Common myeloid progenitor, CD34-positive (primary cell): ENCODE data around the gene HDGFL3.
A peak's percentile ranks its signal among the peaks of the same experiment; 100 is the strongest.

ENCODE experiments used
- CTCF ChIA-PET: fragments of 350-600 bp; sonication (Branson Sonifier 250); formaldehyde crosslinking; loops from one replicate; lab custom pipeline; 2021; ENCODE audit warnings: antibody characterized with exemption; lab: Charles Lee
- POLR2A ChIA-PET: fragments of 350-600 bp; sonication (Branson Sonifier 250); formaldehyde crosslinking; loops from one replicate; lab custom pipeline; 2021; ENCODE audit warnings: antibody characterized with exemption; lab: Charles Lee
- DNase-seq, 3 donors: peaks; one replicate each; pipeline versions ENCODE4 v3.0.0 to v3.0.0-alpha.2; 2013
- H3K27ac ChIP-seq, 2 experiments: 1 replicate in 1 of 2; 2 replicates in 1 of 2; pipeline ENCODE4 v1.7.0; 2013; ENCODE audit warnings: inconsistent platforms in 2 of 2, low read length in 2 of 2, mild to moderate bottlenecking in 2 of 2, low read depth in 1 of 2, moderate library complexity in 1 of 2; ENCODE audit not compliant: severe bottlenecking in 2 of 2, insufficient read depth in 1 of 2, poor library complexity in 1 of 2
- H3K27me3 ChIP-seq, 5 experiments: replicated peaks in 2 of 5; 1 replicate in 3 of 5; 2 replicates in 2 of 5; pipeline versions ENCODE4 v1.6.1 to v1.7.0; 2013; ENCODE audit warnings: low read length in 4 of 5, mild to moderate bottlenecking in 2 of 5, moderate library complexity in 2 of 5, inconsistent platforms in 1 of 5; ENCODE audit not compliant: insufficient read depth in 5 of 5, control insufficient read depth in 4 of 5
- H3K36me3 ChIP-seq, 4 experiments: 1 replicate in 2 of 4; 2 replicates in 2 of 4; pipeline versions ENCODE4 v1.6.1 to v1.7.0; 2013; ENCODE audit warnings: low read length in 3 of 4, control low read depth in 1 of 4, mild to moderate bottlenecking in 1 of 4; ENCODE audit not compliant: control insufficient read depth in 4 of 4, insufficient read depth in 4 of 4
- H3K4me1 ChIP-seq, 4 experiments: 1 replicate in 3 of 4; 2 replicates in 1 of 4; pipeline versions ENCODE4 v1.6.1 to v1.7.1; 2013; ENCODE audit warnings: low read length in 3 of 4, mild to moderate bottlenecking in 3 of 4, control low read depth in 1 of 4, inconsistent platforms in 1 of 4, moderate library complexity in 1 of 4; ENCODE audit not compliant: control insufficient read depth in 4 of 4, insufficient read depth in 4 of 4; ENCODE audit errors: control extremely low read depth in 1 of 4
- H3K4me3 ChIP-seq, 7 experiments: 1 replicate in 4 of 7; 2 replicates in 3 of 7; pipeline versions ENCODE4 v1.5.1 to v1.7.0; 2013; ENCODE audit warnings: mild to moderate bottlenecking in 7 of 7, low read length in 6 of 7, moderate library complexity in 6 of 7, inconsistent platforms in 2 of 7, low read depth in 2 of 7, control low read depth in 1 of 7; ENCODE audit not compliant: insufficient read depth in 4 of 7, control insufficient read depth in 1 of 7; ENCODE audit errors: extremely low read depth in 1 of 7
- H3K9me3 ChIP-seq, 5 experiments: 1 replicate in 4 of 5; 2 replicates in 1 of 5; pipeline versions ENCODE4 v1.6.1 to v1.7.1; 2013; ENCODE audit warnings: low read length in 4 of 5, mild to moderate bottlenecking in 2 of 5, inconsistent platforms in 1 of 5, low read depth in 1 of 5, moderate library complexity in 1 of 5; ENCODE audit not compliant: control insufficient read depth in 4 of 5, insufficient read depth in 2 of 5; ENCODE audit errors: control extremely low read depth in 1 of 5
- WGBS: methylation state at CpG from one replicate; pipeline ENCODE4 v1.1.5; 2013; ENCODE audit not compliant: insufficient coverage; 5-methylcytosine and 5-hydroxymethylcytosine counted together

HDGFL3 gene

GRCh38 chr15:83166218-83166617 lies 41.4 kb downstream of the HDGFL3 start:
- POLR2A ChIA-PET: no interaction called here
- peaks cover 0 to 42% (median 10%) of the 10 kb centered on the region in 5 experiments for H3K9me3 ChIP-seq
- WGBS: 80% methylated on average over 1 of the region's 3 CpGs
- peaks cover 0 to 17% (median 0%) of the 10 kb centered on the region in 4 experiments for H3K4me1 ChIP-seq
- DNase-seq: peak; percentile 5 to 34 (median 22)
- no peak overlapping the region for H3K4me3 ChIP-seq
- CTCF ChIA-PET: no interaction called here
- no peak overlapping the region for H3K27ac ChIP-seq
- H3K27me3 ChIP-seq: no peaks in the 10 kb centered on the region
- peaks cover 0 to 13% (median 4%) of the 10 kb centered on the region in 4 experiments for H3K36me3 ChIP-seq

GRCh38 chr15:83164771-83165404 lies 42.7 kb downstream of the HDGFL3 start:
- Histone ChIP-seq H3K4me1 (peaks cover 0 to 17% (median 0%) of the 10 kb centered on the region in 4 experiments), H3K9me3 (peaks cover 0 to 35% (median 10%) of the 10 kb centered on the region in 5 experiments), H3K27ac (no peak overlapping the region), H3K4me3 (peak overlapping the region in 1 of 7 experiments; percentile 32), H3K27me3 (no peaks in the 10 kb centered on the region), H3K36me3 (peaks cover 0 to 14% (median 8%) of the 10 kb centered on the region in 4 experiments)
- POLR2A ChIA-PET: no interaction called here
- CTCF ChIA-PET: no interaction called here
- 95% methylated on average over 2 of the region's 4 CpGs for WGBS
- DNase-seq: no peak

- ChIA-PET POLR2A (no interaction called here), CTCF (no interaction called here)
- Histone ChIP-seq H3K27ac (no peak overlapping the region), H3K4me3 (no peak overlapping the region), H3K4me1 (peaks cover 0 to 17% (median 0%) of the 10 kb centered on the region in 4 experiments), H3K36me3 (peaks cover 0 to 18% (median 8%) of the 10 kb centered on the region in 4 experiments), H3K27me3 (no peaks in the 10 kb centered on the region), H3K9me3 (peaks cover 0 to 34% (median 10%) of the 10 kb centered on the region in 5 experiments)
- no CpG with 5 or more reads among the region's 1 CpG for WGBS
- DNase-seq: no peak
Observed at GRCh38 chr15:83164111-83164770, 43.4 kb downstream of the HDGFL3 start.

- POLR2A ChIA-PET: interaction anchor here (0.6 kb wide), 1 partner anchor 106 kb away, joined by 3 read pairs; no protein-coding TSS in a partner anchor
- DNase-seq: no peak
- Histone ChIP-seq H3K4me3 (no peak overlapping the region), H3K4me1 (peaks cover 0 to 17% (median 0%) of the 10 kb centered on the region in 4 experiments), H3K27me3 (no peaks in the 10 kb centered on the region), H3K27ac (no peak overlapping the region), H3K9me3 (peaks cover 0 to 29% (median 9%) of the 10 kb centered on the region in 5 experiments), H3K36me3 (peaks cover 0 to 21% (median 8%) of the 10 kb centered on the region in 4 experiments)
- CTCF ChIA-PET: no interaction called here
- 100% methylated on average over 2 of the region's 4 CpGs for WGBS
Observed at GRCh38 chr15:83163032-83163431, 44.6 kb downstream of the HDGFL3 start.

GRCh38 chr15:83160741-83161140 lies 46.9 kb downstream of the HDGFL3 start:
- no peak for DNase-seq
- peaks cover 10 to 34% (median 16%) of the 10 kb centered on the region in 4 experiments for H3K36me3 ChIP-seq
- no peaks in the 10 kb centered on the region for H3K27me3 ChIP-seq
- ChIA-PET CTCF (interaction anchor here (1.5 kb wide), 1 partner anchor 25 kb away, joined by 4 read pairs; no protein-coding TSS in a partner anchor), POLR2A (no interaction called here)
- H3K27ac ChIP-seq: no peak overlapping the region
- peaks cover 0 to 13% (median 5%) of the 10 kb centered on the region in 5 experiments for H3K9me3 ChIP-seq
- WGBS: 100% methylated on average over 3 of the region's 3 CpGs
- peaks cover 0 to 17% (median 0%) of the 10 kb centered on the region in 4 experiments for H3K4me1 ChIP-seq
- H3K4me3 ChIP-seq: no peak overlapping the region

GRCh38 chr15:83158393-83158792 lies 49.2 kb downstream of the HDGFL3 start:
- POLR2A ChIA-PET: no interaction called here
- Histone ChIP-seq H3K9me3 (no peaks in the 10 kb centered on the region), H3K27ac (no peak overlapping the region), H3K4me1 (peaks cover 0 to 7% (median 0%) of the 10 kb centered on the region in 4 experiments), H3K4me3 (no peak overlapping the region), H3K27me3 (no peaks in the 10 kb centered on the region), H3K36me3 (peaks cover 10 to 33% (median 14%) of the 10 kb centered on the region in 4 experiments)
- CTCF ChIA-PET: no interaction called here
- no peak for DNase-seq
- no CpG with 5 or more reads among the region's 1 CpG for WGBS

GRCh38 chr15:83155942-83156341 lies 51.7 kb downstream of the HDGFL3 start:
- Histone ChIP-seq H3K36me3 (peaks cover 13 to 29% (median 16%) of the 10 kb centered on the region in 4 experiments), H3K27ac (no peak overlapping the region), H3K9me3 (no peaks in the 10 kb centered on the region), H3K4me3 (no peak overlapping the region), H3K27me3 (no peaks in the 10 kb centered on the region), H3K4me1 (no peaks in the 10 kb centered on the region)
- 100% methylated on average over 1 of the region's 1 CpG for WGBS
- no peak for DNase-seq
- CTCF ChIA-PET: no interaction called here
- POLR2A ChIA-PET: no interaction called here
